Retinal pigment epithelial cell (primary cell): ENCODE data around the gene TRIM77.
"Not testable (repeated sequence)": the region's sequence is repeated elsewhere in the genome, so short reads cannot be mapped to it uniquely, and the experiment has no call there.

Experiments used
- DNase-seq: peaks from one replicate; pipeline ENCODE4 v3.0.0-alpha.2; 2010; ENCODE audit warnings: low read depth
- H3K4me3 ChIP-seq: 2 replicates; pipeline ENCODE4 v1.5.1; 2011; ENCODE audit warnings: mild to moderate bottlenecking, low read length, control low read depth, moderate library complexity
- TF ChIP-seq, protein P1 (sequence below): conservative IDR thresholded peaks from 2 replicates; pipeline ENCODE4 v1.5.1; 2011; ENCODE audit warnings: low read depth, low read length, control low read depth, inconsistent platforms

Gene TRIM77

DNA sequence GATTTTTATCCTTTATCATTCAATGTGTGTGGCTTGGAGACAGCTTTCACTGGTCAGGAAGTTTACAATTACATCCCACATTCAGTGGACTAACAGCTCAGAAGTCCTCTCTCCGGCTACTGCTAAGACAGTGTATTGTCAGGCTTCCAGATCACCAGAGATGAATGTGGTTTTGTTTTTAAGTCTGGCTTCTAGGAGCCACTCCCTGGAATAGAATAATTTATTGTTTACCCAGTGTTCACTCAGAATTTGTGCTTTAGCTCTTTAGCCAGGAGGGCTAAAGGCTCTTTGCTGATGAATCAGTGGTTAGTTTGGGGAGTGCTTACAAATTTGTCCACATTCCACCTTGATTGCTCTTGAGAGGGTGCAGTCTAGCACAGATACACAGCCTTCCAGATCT lies 26.5 kb downstream of the TRIM77 start:
- TF ChIP-seq, protein P1, sequence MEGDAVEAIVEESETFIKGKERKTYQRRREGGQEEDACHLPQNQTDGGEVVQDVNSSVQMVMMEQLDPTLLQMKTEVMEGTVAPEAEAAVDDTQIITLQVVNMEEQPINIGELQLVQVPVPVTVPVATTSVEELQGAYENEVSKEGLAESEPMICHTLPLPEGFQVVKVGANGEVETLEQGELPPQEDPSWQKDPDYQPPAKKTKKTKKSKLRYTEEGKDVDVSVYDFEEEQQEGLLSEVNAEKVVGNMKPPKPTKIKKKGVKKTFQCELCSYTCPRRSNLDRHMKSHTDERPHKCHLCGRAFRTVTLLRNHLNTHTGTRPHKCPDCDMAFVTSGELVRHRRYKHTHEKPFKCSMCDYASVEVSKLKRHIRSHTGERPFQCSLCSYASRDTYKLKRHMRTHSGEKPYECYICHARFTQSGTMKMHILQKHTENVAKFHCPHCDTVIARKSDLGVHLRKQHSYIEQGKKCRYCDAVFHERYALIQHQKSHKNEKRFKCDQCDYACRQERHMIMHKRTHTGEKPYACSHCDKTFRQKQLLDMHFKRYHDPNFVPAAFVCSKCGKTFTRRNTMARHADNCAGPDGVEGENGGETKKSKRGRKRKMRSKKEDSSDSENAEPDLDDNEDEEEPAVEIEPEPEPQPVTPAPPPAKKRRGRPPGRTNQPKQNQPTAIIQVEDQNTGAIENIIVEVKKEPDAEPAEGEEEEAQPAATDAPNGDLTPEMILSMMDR = no peak
- H3K4me3 ChIP-seq = no peak overlapping the region
- no peak for DNase-seq

- DNase-seq = no peak
- no peak overlapping the region for H3K4me3 ChIP-seq
- TF ChIP-seq, protein P1 = no peak
Observed at GRCh38 chr11:89737116-89737515, 27.0 kb downstream of the TRIM77 start.

- not testable (repeated sequence) for DNase-seq, H3K4me3 ChIP-seq
Observed at GRCh38 chr11:89741406-89741805, 31.3 kb downstream of the TRIM77 start.

DNA sequence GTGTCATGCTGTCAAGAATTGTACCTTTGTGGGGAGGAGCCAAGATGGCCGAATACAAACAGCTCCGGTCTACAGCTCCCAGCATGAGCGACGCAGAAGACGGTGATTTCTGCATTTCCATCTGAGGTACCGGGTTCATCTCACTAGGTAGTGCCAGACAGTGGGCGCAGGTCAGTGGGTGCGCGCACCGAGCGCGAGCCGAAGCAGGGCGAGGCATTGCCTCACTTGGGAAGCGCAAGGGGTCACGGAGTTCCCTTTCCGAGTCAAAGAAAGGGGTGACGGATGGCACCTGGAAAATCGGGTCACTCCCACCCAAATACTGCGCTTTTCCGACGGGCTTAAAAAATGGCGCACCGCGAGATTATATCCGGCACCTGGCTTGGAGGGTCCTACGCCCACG lies 34.1 kb downstream of the TRIM77 start:
- not testable (repeated sequence) for DNase-seq, H3K4me3 ChIP-seq

- H3K4me3 ChIP-seq, DNase-seq: not testable (repeated sequence)
Observed at GRCh38 chr11:89750822-89751221, 40.7 kb downstream of the TRIM77 start.
